Thyroid gland (tissue), 4 donors: ENCODE results near the gene GNE. TPM values are rescaled to one million over a fixed set of nuclear protein-coding genes. Genes with fewer than 3 reads are reported as not detected.

Experiments
- DNase-seq, 2 donors: peaks; one replicate each; pipeline ENCODE4 v3.0.0-alpha.2; 2019
- H3K27ac ChIP-seq, 3 donors: fragments of 200-600 bp; sonication (generic); 1 replicate in 2 of 3; 2 replicates in 1 of 3; pipeline ENCODE4 v1.5.1; 2016 to 2019; ENCODE audit warnings: mild to moderate bottlenecking in 1 of 3, moderate library complexity in 1 of 3
- H3K27me3 ChIP-seq: fragments of 200-600 bp; sonication (generic); one replicate; pipeline ENCODE4 v1.5.1; 2019
- H3K36me3 ChIP-seq, 2 donors: fragments of 200-600 bp; sonication (generic); one replicate each; pipeline ENCODE4 v1.5.1; 2016 to 2019
- H3K4me1 ChIP-seq, 2 donors: fragments of 200-600 bp; sonication (generic); one replicate each; pipeline ENCODE4 v1.5.1; 2017 to 2019
- H3K4me3 ChIP-seq, 3 donors: fragments of 200-600 bp; sonication (generic); replicated peaks in 1 of 3; 1 replicate in 2 of 3; 2 replicates in 1 of 3; pipeline ENCODE4 v1.5.1; 2016; ENCODE audit warnings: mild to moderate bottlenecking in 1 of 3
- H3K9me3 ChIP-seq: fragments of 200-600 bp; sonication (generic); one replicate; pipeline ENCODE4 v1.5.1; 2017
- POLR2A ChIP-seq, 2 donors: fragments of 450-650 bp; IDR thresholded peaks; one replicate each; pipeline ENCODE4 v1.6.1; 2017; ENCODE audit warnings: antibody characterized with exemption in 2 of 2, mild to moderate bottlenecking in 2 of 2, moderate library complexity in 1 of 2
- WGBS, 2 donors: methylation state at CpG; one replicate each; pipeline ENCODE4 v1.1.5; 2017; 5-methylcytosine and 5-hydroxymethylcytosine counted together
- intact Hi-C: fragments of 100-400 bp; cut with DNase I; formaldehyde crosslinking; loops from one replicate; pipeline ENCODE4 v1.15.1; 2023
- total RNA-seq, 4 donors: library from RNA; depleted of rRNA; stranded (reverse); fragments of >200 nt; gene quantifications; one replicate each; pipeline ENCODE4 v1.2.3, GENCODE V29; 2016
- TF ChIP-seq, protein P1 (sequence below), 6 experiments: fragments of 200-600 bp in 3 of 6; fragments of 450-650 bp in 3 of 6; sonication (generic) in 3 of 6; IDR thresholded peaks; one replicate each; pipeline ENCODE4 v1.5.1; 2016 to 2019; ENCODE audit warnings: antibody characterized with exemption in 6 of 6, mild to moderate bottlenecking in 2 of 6, inconsistent platforms in 1 of 6, moderate library complexity in 1 of 6

Gene GNE
- total RNA-seq, 4 donors from 2014 or later = 15.0 to 24.3 (median 16.1) TPM

DNA sequence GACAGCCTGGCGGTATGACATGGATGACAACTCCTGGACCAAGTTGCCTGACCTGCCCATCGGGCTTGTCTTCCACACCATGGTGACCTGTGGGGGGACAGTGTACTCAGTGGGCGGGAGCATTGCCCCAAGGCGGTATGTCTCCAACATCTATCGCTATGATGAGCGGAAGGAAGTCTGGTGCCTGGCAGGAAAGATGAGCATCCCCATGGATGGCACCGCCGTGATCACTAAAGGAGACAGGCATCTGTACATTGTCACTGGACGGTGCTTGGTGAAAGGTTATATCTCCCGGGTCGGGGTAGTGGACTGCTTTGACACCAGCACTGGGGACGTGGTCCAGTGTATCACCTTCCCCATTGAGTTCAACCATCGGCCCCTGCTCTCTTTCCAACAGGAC lies 87.7 kb downstream of the GNE start:
- DNase-seq = no peak
- TF ChIP-seq, protein P1, sequence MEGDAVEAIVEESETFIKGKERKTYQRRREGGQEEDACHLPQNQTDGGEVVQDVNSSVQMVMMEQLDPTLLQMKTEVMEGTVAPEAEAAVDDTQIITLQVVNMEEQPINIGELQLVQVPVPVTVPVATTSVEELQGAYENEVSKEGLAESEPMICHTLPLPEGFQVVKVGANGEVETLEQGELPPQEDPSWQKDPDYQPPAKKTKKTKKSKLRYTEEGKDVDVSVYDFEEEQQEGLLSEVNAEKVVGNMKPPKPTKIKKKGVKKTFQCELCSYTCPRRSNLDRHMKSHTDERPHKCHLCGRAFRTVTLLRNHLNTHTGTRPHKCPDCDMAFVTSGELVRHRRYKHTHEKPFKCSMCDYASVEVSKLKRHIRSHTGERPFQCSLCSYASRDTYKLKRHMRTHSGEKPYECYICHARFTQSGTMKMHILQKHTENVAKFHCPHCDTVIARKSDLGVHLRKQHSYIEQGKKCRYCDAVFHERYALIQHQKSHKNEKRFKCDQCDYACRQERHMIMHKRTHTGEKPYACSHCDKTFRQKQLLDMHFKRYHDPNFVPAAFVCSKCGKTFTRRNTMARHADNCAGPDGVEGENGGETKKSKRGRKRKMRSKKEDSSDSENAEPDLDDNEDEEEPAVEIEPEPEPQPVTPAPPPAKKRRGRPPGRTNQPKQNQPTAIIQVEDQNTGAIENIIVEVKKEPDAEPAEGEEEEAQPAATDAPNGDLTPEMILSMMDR (IDR thresholded peaks at IDR 0.05) = no peak
- no peak for TF ChIP-seq POLR2A (IDR thresholded peaks at IDR 0.05)
- Histone ChIP-seq H3K27me3 (no peaks in the 10 kb centered on the region), H3K27ac (no peak overlapping the region), H3K4me1 (peaks cover 0 to 13% of the 10 kb centered on the region in 2 donors), H3K4me3 (no peak overlapping the region), H3K36me3 (no peaks in the 10 kb centered on the region), H3K9me3 (no peaks in the 10 kb centered on the region)
- intact Hi-C loops = no loop called here
- 95 to 97% methylated on average over 11 to 13 of the region's 13 CpGs for whole genome bisulfite sequencing, 2 donors

DNA sequence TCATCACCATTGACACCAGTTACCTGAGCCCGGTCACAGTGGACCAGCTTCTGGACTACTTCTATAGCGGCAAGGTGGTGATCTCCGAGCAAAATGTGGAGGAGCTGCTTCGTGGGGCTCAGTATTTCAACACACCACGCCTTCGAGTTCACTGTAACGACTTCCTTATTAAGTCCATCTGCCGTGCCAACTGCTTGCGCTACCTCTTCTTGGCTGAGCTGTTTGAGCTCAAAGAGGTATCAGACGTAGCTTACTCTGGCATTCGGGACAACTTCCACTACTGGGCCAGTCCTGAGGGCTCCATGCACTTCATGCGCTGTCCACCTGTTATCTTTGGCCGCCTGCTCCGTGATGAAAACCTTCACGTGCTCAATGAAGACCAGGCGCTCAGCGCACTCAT lies 88.5 kb downstream of the GNE start:
- TF ChIP-seq, protein P1 (IDR thresholded peaks at IDR 0.05) = no peak
- TF ChIP-seq POLR2A (IDR thresholded peaks at IDR 0.05) = no peak
- Histone ChIP-seq H3K36me3 (no peaks in the 10 kb centered on the region), H3K4me3 (no peak overlapping the region), H3K4me1 (peaks cover 0 to 16% of the 10 kb centered on the region in 2 donors), H3K9me3 (no peaks in the 10 kb centered on the region), H3K27me3 (no peaks in the 10 kb centered on the region), H3K27ac (no peak overlapping the region)
- DNase-seq = no peak
- 93 to 94% methylated on average over 17 of the region's 17 CpGs for WGBS, 2 donors
- intact Hi-C loops = loop anchor here (10.0 kb wide), 1 partner anchor 215 kb away; the partner anchor contains the start of gene OR2S2

DNA sequence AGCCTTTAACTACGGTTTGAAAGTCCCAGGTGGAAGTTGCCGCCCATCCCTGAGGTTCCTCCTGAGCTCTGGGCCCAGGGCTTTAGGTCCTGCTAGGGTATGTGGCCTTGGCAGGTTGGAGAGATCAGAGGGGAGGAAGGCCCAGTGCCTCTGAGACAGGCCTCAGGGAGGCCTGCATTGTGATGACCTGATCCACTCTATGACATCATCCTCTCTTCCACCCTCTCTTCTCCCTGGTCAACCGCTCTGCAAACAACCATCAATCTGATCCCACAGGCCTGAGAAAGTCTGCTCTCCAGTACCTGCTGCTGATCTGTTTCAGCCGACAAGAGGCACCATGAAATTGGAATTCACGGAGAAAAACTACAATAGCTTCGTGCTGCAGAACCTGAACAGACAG lies 89.1 kb downstream of the GNE start, which contains the start of gene CCIN:
CCIN (plus strand) TSS at position 223 of the 400 bp plus-strand sequence; CDS start at position 338, 115 bp downstream.
- intact Hi-C loops = loop anchor here (10.0 kb wide), 1 partner anchor 214 kb away; the partner anchor contains the start of gene OR2S2
- Histone ChIP-seq H3K9me3 (no peaks in the 10 kb centered on the region), H3K36me3 (no peaks in the 10 kb centered on the region), H3K27me3 (no peaks in the 10 kb centered on the region), H3K27ac (no peak within 1 kb of the TSS), H3K4me1 (peaks cover 0 to 16% of the 10 kb centered on the region in 2 donors), H3K4me3 (no peak within 1 kb of the TSS)
- TF ChIP-seq, protein P1 (IDR thresholded peaks at IDR 0.05) = no peak
- TF ChIP-seq POLR2A (IDR thresholded peaks at IDR 0.05) = no peak
- no peak for DNase-seq
- WGBS, 2 donors = 91 to 94% methylated on average over 6 of the region's 6 CpGs

DNA sequence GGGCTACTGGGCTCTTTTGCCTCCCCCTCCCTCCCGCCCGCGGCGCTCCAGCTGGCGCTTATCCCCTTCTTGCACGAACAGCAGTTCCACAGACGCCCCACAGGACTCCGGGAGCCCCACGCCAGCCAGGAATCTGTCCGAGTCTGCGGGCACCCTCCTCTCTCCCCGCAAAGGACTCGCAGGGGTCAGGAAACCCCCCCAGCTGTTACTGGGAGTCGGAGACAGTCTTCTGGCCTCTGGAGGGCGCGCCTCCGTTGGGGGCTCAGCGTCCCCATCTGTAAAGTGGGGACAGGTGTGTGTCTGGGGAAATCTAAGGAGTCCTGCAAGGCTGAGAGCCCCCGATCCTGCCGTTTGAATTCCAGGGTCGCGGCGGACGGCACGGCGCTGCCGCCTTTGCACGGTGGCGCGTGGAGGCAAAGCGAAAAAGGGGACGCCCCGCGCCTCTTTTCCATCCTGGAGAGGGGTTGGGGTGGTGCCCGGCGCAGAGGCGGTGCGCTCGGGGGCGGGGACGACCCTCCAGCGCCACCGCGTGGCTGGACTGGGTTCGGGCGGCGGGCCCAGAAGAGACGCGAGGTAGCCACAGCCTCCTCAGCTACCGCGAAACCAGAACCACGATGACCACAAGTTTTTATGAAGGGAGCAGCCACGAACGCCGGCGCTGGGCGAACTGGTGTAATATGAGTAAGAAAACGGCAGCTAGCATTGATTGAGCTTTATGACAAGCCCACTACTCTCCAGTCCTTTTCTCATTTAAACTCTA lies 91.9 kb downstream of the GNE start:
- Histone ChIP-seq H3K4me1 (peaks cover 8 to 26% of the 10 kb centered on the region in 2 donors), H3K27ac (peak overlapping the region in 2 of 3 donors; percentile 24 to 57), H3K27me3 (no peaks in the 10 kb centered on the region), H3K9me3 (no peaks in the 10 kb centered on the region), H3K4me3 (peak overlapping the region in 2 of 3 donors; percentile 11 to 35), H3K36me3 (no peaks in the 10 kb centered on the region)
- WGBS, 2 donors = 1 to 3% methylated on average over 26 to 37 of the region's 58 CpGs
- intact Hi-C loops = loop anchor here (2.0 to 10.0 kb wide), 2 partner anchors 64 to 212 kb away; partner anchors contain the start of gene OR2S2
- TF ChIP-seq, protein P1 (IDR thresholded peaks at IDR 0.05) = peak; percentile 82 to 95 (median 92)
- TF ChIP-seq POLR2A (IDR thresholded peaks at IDR 0.05) = no peak
- DNase-seq = peak; percentile 74 to 76

DNA sequence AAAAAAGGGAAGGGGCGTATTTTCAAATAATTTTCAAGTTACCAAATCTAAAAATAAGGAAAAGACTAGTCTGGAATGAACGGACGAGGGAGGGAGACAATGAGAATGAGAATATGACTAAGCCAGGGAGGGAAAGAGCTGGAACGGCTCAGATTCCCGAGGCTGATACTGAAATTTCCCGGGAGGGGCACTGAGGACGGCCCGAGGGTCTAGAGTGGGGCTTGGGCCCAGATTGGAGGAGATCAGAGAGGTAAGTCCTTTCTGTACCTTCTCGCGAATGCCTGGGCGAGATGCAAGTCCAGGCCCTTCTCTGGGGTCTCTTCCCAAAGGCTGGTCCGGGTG lies 92.5 kb downstream of the GNE start:
- intact Hi-C loops = loop anchor here (2.0 to 10.0 kb wide), 2 partner anchors 63 to 211 kb away; partner anchors contain the start of gene OR2S2
- Histone ChIP-seq H3K27ac (peak overlapping the region in 2 of 3 donors; percentile 24 to 57), H3K36me3 (no peaks in the 10 kb centered on the region), H3K4me3 (no peak overlapping the region), H3K27me3 (no peaks in the 10 kb centered on the region), H3K9me3 (no peaks in the 10 kb centered on the region), H3K4me1 (peaks cover 8 to 26% of the 10 kb centered on the region in 2 donors)
- DNase-seq = no peak
- 53 to 68% methylated on average over 10 to 12 of the region's 12 CpGs for WGBS, 2 donors
- TF ChIP-seq, protein P1 (IDR thresholded peaks at IDR 0.05) = no peak
- TF ChIP-seq POLR2A (IDR thresholded peaks at IDR 0.05) = no peak
